Measurements from ENCODE around the gene THADA.
A peak's percentile ranks its signal among the peaks of the same experiment; 100 is the strongest.
"Not testable (repeated sequence)": the region's sequence is repeated elsewhere in the genome, so short reads cannot be mapped to it uniquely, and the experiment has no call there.

Gene THADA

DNA sequence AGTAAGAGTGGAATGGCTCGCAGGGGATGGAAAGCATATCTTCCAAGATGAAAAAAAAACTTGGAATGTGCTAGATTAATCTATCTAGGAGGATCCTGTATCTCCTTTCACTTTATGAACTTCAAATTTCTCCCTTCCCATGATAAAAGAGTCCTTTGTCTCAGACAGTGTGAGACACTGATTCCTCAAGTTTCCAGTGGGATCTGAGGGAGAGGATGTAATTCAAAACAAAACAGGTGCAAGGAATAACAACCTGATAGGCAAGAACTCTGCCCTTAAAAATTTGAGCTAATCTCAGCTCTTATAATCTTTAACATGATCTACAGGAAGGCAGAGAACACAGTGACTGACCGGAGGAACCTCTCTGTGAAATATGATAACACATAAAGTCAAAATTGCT, 207.5 kb downstream of the THADA start:
- no peak for DNase-seq
- no peaks in the 10 kb centered on the region for H3K27me3 Mint-ChIP-seq (ENCODE audit: low read depth, poor library complexity)
- no peaks in the 10 kb centered on the region for H3K9me3 Mint-ChIP-seq
- TF ChIP-seq, protein P1, sequence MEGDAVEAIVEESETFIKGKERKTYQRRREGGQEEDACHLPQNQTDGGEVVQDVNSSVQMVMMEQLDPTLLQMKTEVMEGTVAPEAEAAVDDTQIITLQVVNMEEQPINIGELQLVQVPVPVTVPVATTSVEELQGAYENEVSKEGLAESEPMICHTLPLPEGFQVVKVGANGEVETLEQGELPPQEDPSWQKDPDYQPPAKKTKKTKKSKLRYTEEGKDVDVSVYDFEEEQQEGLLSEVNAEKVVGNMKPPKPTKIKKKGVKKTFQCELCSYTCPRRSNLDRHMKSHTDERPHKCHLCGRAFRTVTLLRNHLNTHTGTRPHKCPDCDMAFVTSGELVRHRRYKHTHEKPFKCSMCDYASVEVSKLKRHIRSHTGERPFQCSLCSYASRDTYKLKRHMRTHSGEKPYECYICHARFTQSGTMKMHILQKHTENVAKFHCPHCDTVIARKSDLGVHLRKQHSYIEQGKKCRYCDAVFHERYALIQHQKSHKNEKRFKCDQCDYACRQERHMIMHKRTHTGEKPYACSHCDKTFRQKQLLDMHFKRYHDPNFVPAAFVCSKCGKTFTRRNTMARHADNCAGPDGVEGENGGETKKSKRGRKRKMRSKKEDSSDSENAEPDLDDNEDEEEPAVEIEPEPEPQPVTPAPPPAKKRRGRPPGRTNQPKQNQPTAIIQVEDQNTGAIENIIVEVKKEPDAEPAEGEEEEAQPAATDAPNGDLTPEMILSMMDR (IDR thresholded peaks at IDR 0.05) = no peak
- H3K4me1 Mint-ChIP-seq = no peaks in the 10 kb centered on the region
- no peak overlapping the region for H3K27ac Mint-ChIP-seq
- H3K36me3 Mint-ChIP-seq (ENCODE audit: low read depth) = peaks cover 8% of the 10 kb centered on the region
- H3K4me3 Mint-ChIP-seq = no peak overlapping the region

DNA sequence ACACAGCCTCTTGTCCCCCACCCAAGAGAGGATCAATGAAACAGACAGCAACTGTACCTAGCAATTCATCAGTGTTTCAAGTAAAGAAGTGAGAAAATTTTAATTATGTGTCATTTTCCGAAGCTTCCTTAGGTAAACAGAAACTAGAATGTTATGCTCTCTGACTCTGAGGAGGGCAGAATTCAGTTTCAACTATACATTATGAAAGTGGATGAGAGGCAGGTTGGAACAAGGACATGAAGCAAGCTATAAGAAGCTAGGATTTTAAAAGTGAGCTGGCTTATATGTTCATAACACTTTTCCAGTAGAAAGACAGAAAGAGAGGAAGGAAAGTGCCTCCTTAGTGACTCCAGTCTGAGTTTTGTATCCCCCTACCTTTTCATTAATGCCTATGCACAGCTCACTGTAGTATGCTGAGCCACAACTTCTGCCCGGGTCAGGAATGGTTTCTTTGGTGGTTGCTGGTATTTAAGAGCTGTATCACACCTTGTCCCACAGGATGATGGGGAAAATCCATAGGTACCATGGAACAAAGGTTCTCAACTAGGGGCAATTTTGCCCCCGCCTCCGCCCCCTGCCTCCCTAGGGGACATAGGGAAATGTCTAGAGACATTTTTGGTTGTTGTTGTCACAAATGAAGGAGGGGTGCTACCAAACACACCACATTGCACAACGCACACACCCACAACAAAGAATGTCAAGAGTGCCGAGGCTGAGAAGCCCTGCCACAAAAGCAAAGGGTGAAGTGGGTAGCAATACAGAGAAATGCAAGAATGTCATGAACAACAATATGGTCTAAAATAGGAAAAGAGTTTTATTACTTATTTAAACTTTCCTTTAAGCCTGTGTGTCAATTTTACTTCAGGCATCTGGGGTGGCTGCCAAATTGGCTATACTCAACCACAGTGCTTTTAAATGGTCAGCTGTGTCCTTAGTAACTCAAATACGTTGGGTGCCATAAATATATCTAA, 208.5 kb downstream of the THADA start:
- no peak for DNase-seq
- TF ChIP-seq, protein P1 (IDR thresholded peaks at IDR 0.05) = no peak
- Mint-ChIP-seq H3K36me3 (ENCODE audit: low read depth) (peaks cover under 1% of the 10 kb centered on the region), H3K27ac (peak overlapping the region; percentile 60), H3K9me3 (no peaks in the 10 kb centered on the region), H3K4me1 (no peaks in the 10 kb centered on the region), H3K27me3 (ENCODE audit: low read depth, poor library complexity) (no peaks in the 10 kb centered on the region), H3K4me3 (no peak overlapping the region)

DNA sequence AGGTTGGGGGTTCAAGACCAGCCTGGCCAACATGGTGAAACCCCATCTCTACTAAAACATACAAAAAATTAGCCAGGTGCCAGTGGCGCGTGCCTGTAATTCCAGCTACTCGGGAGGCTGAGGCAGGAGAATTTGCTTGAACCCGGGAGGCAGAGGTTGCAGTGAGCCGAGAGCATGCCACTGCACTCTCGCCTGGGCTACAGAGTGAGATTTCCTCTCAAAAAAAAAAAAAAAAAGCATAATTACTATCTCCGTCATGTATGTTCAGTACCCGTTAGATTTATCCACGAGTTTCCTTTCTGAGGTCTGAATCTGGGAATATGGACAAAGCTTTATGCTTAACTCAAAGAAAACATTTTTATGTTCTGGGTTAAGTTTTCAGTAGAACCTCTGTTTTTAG, 209.2 kb downstream of the THADA start:
- not testable (repeated sequence) for H3K9me3 Mint-ChIP-seq; H3K27me3 Mint-ChIP-seq (ENCODE audit: low read depth, poor library complexity); H3K4me1 Mint-ChIP-seq; H3K27ac Mint-ChIP-seq; H3K36me3 Mint-ChIP-seq (ENCODE audit: low read depth); DNase-seq; H3K4me3 Mint-ChIP-seq

DNA sequence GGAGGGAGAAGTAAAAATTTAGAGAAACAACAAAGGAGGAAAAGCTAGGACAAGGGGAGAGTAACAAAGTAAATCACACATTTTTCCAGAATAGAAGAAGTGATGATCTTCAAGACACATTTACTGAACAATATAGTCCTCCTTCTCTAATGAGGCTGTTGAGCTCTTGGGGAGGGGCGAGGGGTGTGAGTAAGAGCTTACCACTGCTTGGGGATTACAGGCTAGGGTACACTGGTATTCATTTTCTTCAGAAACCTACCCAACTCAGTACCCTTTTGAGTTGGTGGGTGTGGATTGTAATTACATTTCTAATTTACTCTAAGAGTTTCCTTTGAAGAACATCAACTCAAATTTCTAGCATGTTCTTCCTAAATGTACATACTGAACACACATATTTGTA, 211.7 kb downstream of the THADA start:
- H3K36me3 Mint-ChIP-seq (ENCODE audit: low read depth) = peaks cover 5% of the 10 kb centered on the region
- no peak overlapping the region for H3K4me3 Mint-ChIP-seq

DNA sequence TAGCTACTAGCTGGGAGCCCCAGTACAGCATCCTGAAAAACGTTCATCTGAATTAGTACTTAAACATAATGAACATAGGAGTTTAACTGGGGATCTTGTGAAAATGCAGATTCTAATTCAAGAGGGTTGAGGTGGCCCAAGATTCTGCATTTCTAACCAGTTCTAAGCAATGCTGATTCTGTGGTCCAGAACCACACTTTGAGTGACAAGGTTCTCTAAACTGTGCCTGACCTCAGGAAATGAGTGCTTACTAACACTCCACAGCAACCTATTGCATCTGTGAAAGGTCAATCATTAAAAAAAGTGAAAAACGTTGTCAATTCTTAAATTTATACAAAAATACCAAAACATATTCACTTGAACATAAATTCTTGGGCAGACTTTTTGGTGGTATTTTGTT, 212.3 kb downstream of the THADA start:
- H3K27ac Mint-ChIP-seq = no peak overlapping the region
- DNase-seq = no peak
- no peak overlapping the region for H3K4me3 Mint-ChIP-seq
- H3K9me3 Mint-ChIP-seq = no peaks in the 10 kb centered on the region
- no peaks in the 10 kb centered on the region for H3K27me3 Mint-ChIP-seq (ENCODE audit: low read depth, poor library complexity)
- peaks cover 10% of the 10 kb centered on the region for H3K36me3 Mint-ChIP-seq (ENCODE audit: low read depth)
- no peaks in the 10 kb centered on the region for H3K4me1 Mint-ChIP-seq
- TF ChIP-seq, protein P1 (IDR thresholded peaks at IDR 0.05) = no peak

More for the DNA sequence above, 211.7 kb downstream of the THADA start:
- Mint-ChIP-seq H3K4me1 (no peaks in the 10 kb centered on the region), H3K9me3 (no peaks in the 10 kb centered on the region), H3K27me3 (ENCODE audit: low read depth, poor library complexity) (no peaks in the 10 kb centered on the region), H3K27ac (no peak overlapping the region)
- DNase-seq = no peak
- TF ChIP-seq, protein P1 (IDR thresholded peaks at IDR 0.05) = no peak

DNA sequence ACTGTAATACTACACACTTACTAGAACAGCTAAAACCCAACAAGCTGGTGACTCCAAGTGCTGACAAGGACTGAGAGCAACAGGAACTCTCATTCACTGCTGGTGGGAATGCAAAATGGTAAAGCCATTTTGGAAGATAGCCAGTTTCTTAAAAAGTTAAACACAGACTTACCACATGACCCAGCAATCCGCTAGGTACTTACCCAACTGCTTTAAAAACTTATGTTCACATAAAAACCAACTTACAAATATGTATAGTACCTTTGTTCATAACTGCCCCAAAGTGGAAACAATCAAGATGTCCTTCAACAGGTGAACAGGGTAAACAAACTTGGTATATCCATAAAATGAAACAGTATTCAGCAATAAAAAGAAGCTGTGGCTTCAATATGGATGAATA, 216.3 kb downstream of the THADA start:
- Mint-ChIP-seq H3K4me3 (no peak overlapping the region), H3K27ac (no peak overlapping the region), H3K36me3 (ENCODE audit: low read depth) (peaks cover 16% of the 10 kb centered on the region), H3K27me3 (ENCODE audit: low read depth, poor library complexity) (no peaks in the 10 kb centered on the region), H3K4me1 (peaks cover 27% of the 10 kb centered on the region), H3K9me3 (no peaks in the 10 kb centered on the region)
- DNase-seq = no peak
- TF ChIP-seq, protein P1 (IDR thresholded peaks at IDR 0.05) = no peak
